SU-DHL-6 (cell line): ENCODE results near the gene SNX9.

Experiments used
- EZH2phosphoT487 ChIP-seq: fragments of 200-600 bp; sonication (generic), shearing (Covaris generic); conservative IDR thresholded peaks from 2 replicates; pipeline ENCODE4 v1.6.1; 2018; ENCODE audit warnings: mild to moderate bottlenecking, antibody characterized with exemption, low read length, moderate library complexity, mixed read lengths
- TF ChIP-seq, protein P1 (sequence below): fragments of 200-600 bp; sonication (generic); IDR thresholded peaks from one replicate; pipeline ENCODE4 v1.5.1; 2017; ENCODE audit warnings: antibody characterized with exemption, mild to moderate bottlenecking, low read length, moderate library complexity; ENCODE audit not compliant: insufficient read depth, poor library complexity, severe bottlenecking

- TF ChIP-seq, protein P1, sequence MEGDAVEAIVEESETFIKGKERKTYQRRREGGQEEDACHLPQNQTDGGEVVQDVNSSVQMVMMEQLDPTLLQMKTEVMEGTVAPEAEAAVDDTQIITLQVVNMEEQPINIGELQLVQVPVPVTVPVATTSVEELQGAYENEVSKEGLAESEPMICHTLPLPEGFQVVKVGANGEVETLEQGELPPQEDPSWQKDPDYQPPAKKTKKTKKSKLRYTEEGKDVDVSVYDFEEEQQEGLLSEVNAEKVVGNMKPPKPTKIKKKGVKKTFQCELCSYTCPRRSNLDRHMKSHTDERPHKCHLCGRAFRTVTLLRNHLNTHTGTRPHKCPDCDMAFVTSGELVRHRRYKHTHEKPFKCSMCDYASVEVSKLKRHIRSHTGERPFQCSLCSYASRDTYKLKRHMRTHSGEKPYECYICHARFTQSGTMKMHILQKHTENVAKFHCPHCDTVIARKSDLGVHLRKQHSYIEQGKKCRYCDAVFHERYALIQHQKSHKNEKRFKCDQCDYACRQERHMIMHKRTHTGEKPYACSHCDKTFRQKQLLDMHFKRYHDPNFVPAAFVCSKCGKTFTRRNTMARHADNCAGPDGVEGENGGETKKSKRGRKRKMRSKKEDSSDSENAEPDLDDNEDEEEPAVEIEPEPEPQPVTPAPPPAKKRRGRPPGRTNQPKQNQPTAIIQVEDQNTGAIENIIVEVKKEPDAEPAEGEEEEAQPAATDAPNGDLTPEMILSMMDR: no peak
- no peak for TF ChIP-seq EZH2phosphoT487
These were observed 33.7 kb upstream of the SNX9 start for GRCh38 chr6:157789297-157789696.
